DND-41 (cell line): ENCODE data around the gene OMA1.
A peak's percentile ranks its signal among the peaks of the same experiment; 100 is the strongest.
"Not testable (repeated sequence)": the region's sequence is repeated elsewhere in the genome, so short reads cannot be mapped to it uniquely, and the experiment has no call there.

ENCODE experiments used
- ATAC-seq: fragments of 200-7000 bp; cut with Tn5 transposase; 3 replicates; pipeline ENCODE4 v1.9.1; 2021; ENCODE audit warnings: low read depth; ENCODE audit not compliant: insufficient read depth
- DNase-seq: peaks from one replicate; pipeline ENCODE4 v3.0.0-alpha.2; 2020
- H2AFZ ChIP-seq: 2 replicates; pipeline ENCODE4 v1.6.0; 2012; ENCODE audit warnings: low read depth, low read length
- H3K27ac ChIP-seq: 2 replicates; pipeline ENCODE4 v1.5.1; 2012; ENCODE audit warnings: low read length, inconsistent platforms
- H3K27me3 ChIP-seq: fragments of 200-600 bp; sonication (generic); 2 replicates; pipeline ENCODE4 v1.6.0; 2012; ENCODE audit warnings: low read length, mild to moderate bottlenecking, inconsistent platforms; ENCODE audit not compliant: insufficient read depth, poor library complexity
- H3K36me3 ChIP-seq: 2 replicates; pipeline ENCODE4 v1.5.1; 2012; ENCODE audit warnings: low read length, inconsistent platforms; ENCODE audit not compliant: insufficient read depth
- H3K4me1 ChIP-seq: 2 replicates; pipeline ENCODE4 v1.5.1; 2012; ENCODE audit warnings: mild to moderate bottlenecking, low read length; ENCODE audit not compliant: insufficient read depth
- H3K4me2 ChIP-seq: 2 replicates; pipeline ENCODE4 v1.6.0; 2012; ENCODE audit warnings: mild to moderate bottlenecking, moderate library complexity, low read length, inconsistent platforms; ENCODE audit not compliant: insufficient read depth
- H3K4me3 ChIP-seq, 2 experiments: fragments of 200-600 bp in 1 of 2; shearing (Covaris generic) in 1 of 2; 2 replicates each; pipeline ENCODE4 v1.5.1; 2012 to 2016; ENCODE audit warnings: inconsistent platforms in 2 of 2, low read length in 2 of 2, mild to moderate bottlenecking in 2 of 2, low read depth in 1 of 2, moderate library complexity in 1 of 2
- H3K79me2 ChIP-seq: 2 replicates; pipeline ENCODE4 v1.6.0; 2012; ENCODE audit warnings: low read length, inconsistent platforms; ENCODE audit not compliant: insufficient read depth
- H3K9ac ChIP-seq: 2 replicates; pipeline ENCODE4 v1.6.0; 2012; ENCODE audit warnings: low read depth, mild to moderate bottlenecking, inconsistent platforms, low read length, moderate library complexity
- H3K9me3 ChIP-seq: 2 replicates; pipeline ENCODE4 v1.5.1; 2012; ENCODE audit warnings: low read length, moderate library complexity, mild to moderate bottlenecking, inconsistent platforms; ENCODE audit not compliant: insufficient read depth, severe bottlenecking
- H4K20me1 ChIP-seq: 2 replicates; pipeline ENCODE4 v1.6.0; 2012; ENCODE audit warnings: low read length; ENCODE audit not compliant: insufficient read depth
- CTCF ChIP-seq: IDR thresholded peaks from 2 replicates; pipeline ENCODE4 v1.5.1; 2012; ENCODE audit warnings: borderline replicate concordance, low read length, moderate library complexity, mild to moderate bottlenecking; ENCODE audit not compliant: poor library complexity, severe bottlenecking; ENCODE audit errors: extremely low read depth
- EZH2 ChIP-seq: IDR thresholded peaks from 3 replicates; pipeline ENCODE4 v1.6.1; 2012; ENCODE audit warnings: borderline replicate concordance, low read depth, mild to moderate bottlenecking, moderate library complexity, low read length, inconsistent platforms; ENCODE audit not compliant: severe bottlenecking

OMA1 gene

GRCh38 chr1:58584082-58584895 is 37.8 kb upstream of the OMA1 start:
- TF ChIP-seq EZH2 = no peak
- TF ChIP-seq CTCF = no peak
- H3K4me2 ChIP-seq = no peak overlapping the region
- H3K4me3 ChIP-seq = no peak overlapping the region
- no peaks in the 10 kb centered on the region for H3K36me3 ChIP-seq
- H3K79me2 ChIP-seq = no peaks in the 10 kb centered on the region
- no peak overlapping the region for H2AFZ ChIP-seq
- H3K9me3 ChIP-seq = peaks cover 2% of the 10 kb centered on the region
- H3K27ac ChIP-seq = no peak overlapping the region
- H3K9ac ChIP-seq = no peak overlapping the region
- DNase-seq (no peak), ATAC-seq (0 out of 3 replicates have a peak, but pooled peaks have one; percentile 42)
- no peaks in the 10 kb centered on the region for H3K4me1 ChIP-seq
- H4K20me1 ChIP-seq = no peaks in the 10 kb centered on the region
- H3K27me3 ChIP-seq = peaks cover 6% of the 10 kb centered on the region

- no peak overlapping the region for H2AFZ ChIP-seq
- no peak overlapping the region for H3K9ac ChIP-seq
- no peaks in the 10 kb centered on the region for H3K4me1 ChIP-seq
- H3K4me2 ChIP-seq = no peak overlapping the region
- no peak overlapping the region for H3K4me3 ChIP-seq
- TF ChIP-seq CTCF (no peak), EZH2 (no peak)
- no peak overlapping the region for H3K27ac ChIP-seq
- DNase-seq = no peak
- H3K9me3 ChIP-seq = peaks cover 2% of the 10 kb centered on the region
- H3K27me3 ChIP-seq = peaks cover 6% of the 10 kb centered on the region
- no peaks in the 10 kb centered on the region for H3K36me3 ChIP-seq
- H3K79me2 ChIP-seq = no peaks in the 10 kb centered on the region
- H4K20me1 ChIP-seq = no peaks in the 10 kb centered on the region
- no peak for ATAC-seq
Measured at GRCh38 chr1:58583496-58583895, 37.0 kb upstream of the OMA1 start.

GRCh38 chr1:58582143-58582542 is 35.6 kb upstream of the OMA1 start:
- not testable (repeated sequence) for H4K20me1 ChIP-seq, H2AFZ ChIP-seq, DNase-seq, H3K4me1 ChIP-seq, H3K27ac ChIP-seq, H3K36me3 ChIP-seq, H3K4me3 ChIP-seq, H3K79me2 ChIP-seq, H3K27me3 ChIP-seq, ATAC-seq, H3K4me2 ChIP-seq, H3K9me3 ChIP-seq, H3K9ac ChIP-seq

- Histone ChIP-seq H4K20me1 (no peaks in the 10 kb centered on the region), H3K4me3 (no peak overlapping the region), H3K4me1 (no peaks in the 10 kb centered on the region), H3K36me3 (no peaks in the 10 kb centered on the region), H2AFZ (no peak overlapping the region), H3K9me3 (peaks cover 2% of the 10 kb centered on the region), H3K79me2 (no peaks in the 10 kb centered on the region), H3K27ac (no peak overlapping the region), H3K27me3 (peaks cover 6% of the 10 kb centered on the region), H3K9ac (no peak overlapping the region), H3K4me2 (no peak overlapping the region)
- no peak for TF ChIP-seq CTCF
- TF ChIP-seq EZH2 = no peak
- DNase-seq = no peak
- no peak for ATAC-seq
Measured at GRCh38 chr1:58581641-58582040, 35.1 kb upstream of the OMA1 start.
